Measurements from ENCODE around the gene NDE1. TPM values are rescaled to one million over a fixed set of nuclear protein-coding genes. Genes with fewer than 3 reads are reported as not detected.
A peak's percentile ranks its signal among the peaks of the same experiment; 100 is the strongest.

The NDE1 gene
- total and polyA plus RNA-seq, 2 donors (not counting 3 experiments of a cell fraction or from before 2014, with no cell fraction given), result 28.0 to 90.2 TPM

DNA sequence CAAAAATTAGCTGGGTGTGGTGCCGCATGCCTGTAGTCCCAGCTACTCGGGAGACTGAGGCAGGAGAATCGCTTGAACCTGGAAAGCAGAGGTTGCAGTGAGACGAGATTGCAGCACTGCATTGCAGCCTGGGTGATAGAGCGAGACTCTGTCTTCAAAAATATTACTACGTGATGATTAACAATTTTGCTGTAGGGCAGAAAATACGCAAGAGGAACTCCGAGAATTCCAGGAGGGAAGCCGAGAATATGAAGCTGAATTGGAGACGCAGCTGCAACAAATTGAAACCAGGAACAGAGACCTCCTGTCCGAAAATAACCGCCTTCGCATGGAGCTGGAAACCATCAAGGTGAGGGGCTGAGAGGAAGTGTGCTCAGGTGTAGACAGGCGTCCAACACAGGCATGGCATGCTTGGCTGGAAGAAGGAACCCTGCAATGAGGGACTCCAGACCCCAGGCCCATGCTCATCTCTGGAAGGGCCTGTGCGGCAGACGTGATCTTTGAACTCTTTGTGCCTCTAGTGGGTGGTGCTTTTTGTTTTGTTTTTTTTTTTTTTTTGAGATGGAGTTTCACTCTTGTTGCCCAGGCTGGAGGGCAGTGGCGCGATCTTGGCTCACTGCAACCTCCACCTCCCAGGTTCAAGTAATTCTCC, 17.2 kb downstream of the NDE1 start:
- Histone ChIP-seq H3K36me3 (ENCODE audit: control insufficient read depth in 2 of 2, extremely low read depth in 1 of 2, insufficient read depth in 2 of 2, low read length in 2 of 2) (peaks cover 13 to 26% of the 10 kb centered on the region in 2 experiments), H3K9ac (replicated peaks; ENCODE audit: extremely low read depth, insufficient read depth, low read length) (no peak overlapping the region), H3K4me3 (replicated peaks in 1 of 3; ENCODE audit: insufficient read depth in 1 of 3, low read depth in 1 of 3, low read length in 3 of 3) (no peak overlapping the region), H3K9me3 (replicated peaks; ENCODE audit: control insufficient read depth, insufficient read depth, low read length) (no peaks in the 10 kb centered on the region), H3K4me1 (ENCODE audit: control insufficient read depth, extremely low read depth, insufficient read depth, low read length) (peaks cover 5% of the 10 kb centered on the region), H3K27ac (ENCODE audit: insufficient read depth, low read depth, low read length) (no peak overlapping the region), H2AFZ (ENCODE audit: low read depth, low read length) (no peak overlapping the region), H3K9me1 (replicated peaks; ENCODE audit: control insufficient read depth, extremely low read depth, insufficient read depth, low read length) (no peaks in the 10 kb centered on the region), H3K27me3 (ENCODE audit: control insufficient read depth in 2 of 2, insufficient read depth in 2 of 2, low read length in 2 of 2) (no peaks in the 10 kb centered on the region), H4K20me1 (replicated peaks; ENCODE audit: control insufficient read depth, extremely low read depth, insufficient read depth, low read length) (no peaks in the 10 kb centered on the region), H3K79me2 (ENCODE audit: control insufficient read depth, insufficient read depth, low read length) (peaks cover 11% of the 10 kb centered on the region), H3K4me2 (ENCODE audit: insufficient read depth, low read length) (no peak overlapping the region)
- no TSS peak for BruUV-seq (replicated peaks)
- no peak for FAIRE-seq
- intact Hi-C loops (cut with micrococcal nuclease), result no loop called here
- dilution Hi-C loops (cut with MboI; ENCODE audit: extremely low pct_ligation_motif_present, low sequenced_read_pairs), result no loop called here
- no peak for DNase-seq (ENCODE audit: low read depth, low spot score)
- ChIA-PET CTCF (interaction anchor here (1.7 kb wide), 1 partner anchor 16 kb away, joined by 7 read pairs; no protein-coding TSS in a partner anchor), POLR2A (no interaction called here)
- TF ChIP-seq POLR2A (IDR thresholded peaks at IDR 0.05; ENCODE audit: low read depth, low read length), result no peak
- TF ChIP-seq JUN (IDR thresholded peaks at IDR 0.05; ENCODE audit: borderline replicate concordance, insufficient read depth, insufficient read length, low read depth), result no peak
- TF ChIP-seq, protein P1, sequence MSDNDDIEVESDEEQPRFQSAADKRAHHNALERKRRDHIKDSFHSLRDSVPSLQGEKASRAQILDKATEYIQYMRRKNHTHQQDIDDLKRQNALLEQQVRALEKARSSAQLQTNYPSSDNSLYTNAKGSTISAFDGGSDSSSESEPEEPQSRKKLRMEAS (IDR thresholded peaks at IDR 0.05; ENCODE audit: insufficient read depth, insufficient read length), result no peak
- TF ChIP-seq POLR2AphosphoS5 (IDR thresholded peaks at IDR 0.05; ENCODE audit: insufficient read depth, low read depth, low read length), result no peak

DNA sequence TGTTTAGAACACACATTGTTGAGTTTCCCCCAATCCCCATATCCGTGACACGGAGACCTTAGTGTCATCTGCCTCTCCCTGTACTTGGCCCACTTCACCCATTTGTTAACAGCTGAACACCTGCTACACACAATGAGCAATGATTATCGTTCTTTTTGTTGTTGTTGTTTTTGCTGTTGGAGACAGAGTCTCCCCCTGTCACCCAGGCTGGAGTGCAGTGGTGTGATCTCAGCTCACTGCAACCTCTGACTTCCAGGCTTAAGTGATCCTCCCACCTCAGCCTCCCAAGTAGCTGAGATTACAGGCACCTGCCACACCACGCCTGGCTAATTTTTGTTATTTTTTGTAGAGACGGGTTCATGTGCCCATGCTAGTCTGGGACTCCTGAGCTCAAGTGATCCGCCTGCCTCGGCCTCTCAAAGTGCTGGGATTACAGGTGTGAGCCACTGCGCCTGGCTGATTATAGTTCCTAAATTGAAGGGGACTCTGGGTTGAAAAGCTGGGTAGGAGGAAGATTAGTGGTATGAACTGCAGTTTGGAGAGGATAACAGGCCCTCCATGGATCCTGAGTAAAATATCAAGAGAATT, 21.6 kb downstream of the NDE1 start:
- no TSS peak for BruUV-seq (replicated peaks)
- peaks cover 25% of the 10 kb centered on the region for H3K79me2 ChIP-seq (ENCODE audit: control insufficient read depth, insufficient read depth, low read length)
- dilution Hi-C loops (cut with MboI; ENCODE audit: extremely low pct_ligation_motif_present, low sequenced_read_pairs) (no loop called here), intact Hi-C loops (cut with micrococcal nuclease) (loop anchor here (1.0 kb wide), 2 partner anchors 21 to 28 kb away; partner anchors contain the start of genes MARF1 and NDE1)
- H3K9ac ChIP-seq (replicated peaks; ENCODE audit: extremely low read depth, insufficient read depth, low read length), result no peak overlapping the region
- peaks cover 21% of the 10 kb centered on the region for H3K4me1 ChIP-seq (ENCODE audit: control insufficient read depth, extremely low read depth, insufficient read depth, low read length)
- DNase-seq (ENCODE audit: low read depth, low spot score) (no peak), FAIRE-seq (peak; percentile 21)
- peak overlapping the region; percentile 99 for H3K27ac ChIP-seq (ENCODE audit: insufficient read depth, low read depth, low read length)
- H3K9me3 ChIP-seq (replicated peaks; ENCODE audit: control insufficient read depth, insufficient read depth, low read length), result no peaks in the 10 kb centered on the region
- H3K4me3 ChIP-seq (replicated peaks in 1 of 3; ENCODE audit: insufficient read depth in 1 of 3, low read depth in 1 of 3, low read length in 3 of 3), result no peak overlapping the region
- peak overlapping the region; percentile 85 for H3K4me2 ChIP-seq (ENCODE audit: insufficient read depth, low read length)
- POLR2A ChIA-PET, result interaction anchor here (1.1 kb wide), 1 partner anchor 18 kb away, joined by 3 read pairs; no protein-coding TSS in a partner anchor
- TF ChIP-seq, protein P1 (IDR thresholded peaks at IDR 0.05; ENCODE audit: insufficient read depth, insufficient read length), result no peak
- TF ChIP-seq, protein P2, sequence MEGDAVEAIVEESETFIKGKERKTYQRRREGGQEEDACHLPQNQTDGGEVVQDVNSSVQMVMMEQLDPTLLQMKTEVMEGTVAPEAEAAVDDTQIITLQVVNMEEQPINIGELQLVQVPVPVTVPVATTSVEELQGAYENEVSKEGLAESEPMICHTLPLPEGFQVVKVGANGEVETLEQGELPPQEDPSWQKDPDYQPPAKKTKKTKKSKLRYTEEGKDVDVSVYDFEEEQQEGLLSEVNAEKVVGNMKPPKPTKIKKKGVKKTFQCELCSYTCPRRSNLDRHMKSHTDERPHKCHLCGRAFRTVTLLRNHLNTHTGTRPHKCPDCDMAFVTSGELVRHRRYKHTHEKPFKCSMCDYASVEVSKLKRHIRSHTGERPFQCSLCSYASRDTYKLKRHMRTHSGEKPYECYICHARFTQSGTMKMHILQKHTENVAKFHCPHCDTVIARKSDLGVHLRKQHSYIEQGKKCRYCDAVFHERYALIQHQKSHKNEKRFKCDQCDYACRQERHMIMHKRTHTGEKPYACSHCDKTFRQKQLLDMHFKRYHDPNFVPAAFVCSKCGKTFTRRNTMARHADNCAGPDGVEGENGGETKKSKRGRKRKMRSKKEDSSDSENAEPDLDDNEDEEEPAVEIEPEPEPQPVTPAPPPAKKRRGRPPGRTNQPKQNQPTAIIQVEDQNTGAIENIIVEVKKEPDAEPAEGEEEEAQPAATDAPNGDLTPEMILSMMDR (IDR thresholded peaks at IDR 0.05; ENCODE audit: extremely low read depth in 1 of 2, insufficient read depth in 1 of 2, low read depth in 1 of 2, low read length in 2 of 2), result no peak
- no peak for TF ChIP-seq JUN (IDR thresholded peaks at IDR 0.05; ENCODE audit: borderline replicate concordance, insufficient read depth, insufficient read length, low read depth)
- TF ChIP-seq EZH2 (IDR thresholded peaks at IDR 0.05; ENCODE audit: borderline replicate concordance, low read depth, low read length, severe bottlenecking), result no peak
- no peak for TF ChIP-seq FOS (IDR thresholded peaks at IDR 0.05; ENCODE audit: borderline replicate concordance, insufficient read depth, low read length)
- TF ChIP-seq GATA2 (IDR thresholded peaks at IDR 0.05; ENCODE audit: insufficient read depth, insufficient read length, low read depth, low read length), result no peak
- TF ChIP-seq POLR2A (IDR thresholded peaks at IDR 0.05; ENCODE audit: low read depth, low read length), result no peak
- TF ChIP-seq MYC (IDR thresholded peaks at IDR 0.05; ENCODE audit: low read depth, low read length), result no peak
- no peak for TF ChIP-seq POLR2AphosphoS5 (IDR thresholded peaks at IDR 0.05; ENCODE audit: insufficient read depth, low read depth, low read length)
- no peak overlapping the region for H2AFZ ChIP-seq (ENCODE audit: low read depth, low read length)
- CTCF ChIA-PET, result interaction anchor here (1.2 to 4.3 kb wide), 2 partner anchors 10 to 18 kb away, joined by 6 to 20 read pairs; no protein-coding TSS in a partner anchor
- H3K9me1 ChIP-seq (replicated peaks; ENCODE audit: control insufficient read depth, extremely low read depth, insufficient read depth, low read length), result no peaks in the 10 kb centered on the region
- H3K36me3 ChIP-seq (ENCODE audit: control insufficient read depth in 2 of 2, extremely low read depth in 1 of 2, insufficient read depth in 2 of 2, low read length in 2 of 2), result peaks cover 11 to 13% of the 10 kb centered on the region in 2 experiments
- no peaks in the 10 kb centered on the region for H4K20me1 ChIP-seq (replicated peaks; ENCODE audit: control insufficient read depth, extremely low read depth, insufficient read depth, low read length)
- H3K27me3 ChIP-seq (ENCODE audit: control insufficient read depth in 2 of 2, insufficient read depth in 2 of 2, low read length in 2 of 2), result no peaks in the 10 kb centered on the region

All from endothelial cell of umbilical vein (primary cell).